Fibroblast of the conjunctiva (primary cell): ENCODE measurements around the gene ATIC.

Experiments used
- DNase-seq: peaks from one replicate; pipeline ENCODE4 v3.0.0-alpha.2; 2010; ENCODE audit warnings: low read depth

Gene ATIC

GRCh38 chr2:215376103-215376780 is 64.4 kb downstream of the ATIC start:
- DNase-seq: no peak

- DNase-seq: no peak
Measured at GRCh38 chr2:215377283-215377682, 65.4 kb downstream of the ATIC start.

- DNase-seq: no peak
Measured at GRCh38 chr2:215378045-215378444, 66.2 kb downstream of the ATIC start.

- DNase-seq: no peak
Measured at GRCh38 chr2:215379039-215379438, 67.2 kb downstream of the ATIC start.

GRCh38 chr2:215379948-215380347 is 68.1 kb downstream of the ATIC start:
- no peak for DNase-seq

GRCh38 chr2:215380699-215381098 is 68.8 kb downstream of the ATIC start:
- no peak for DNase-seq

GRCh38 chr2:215382011-215382410 is 70.2 kb downstream of the ATIC start:
- no peak for DNase-seq

- no peak for DNase-seq
Measured at GRCh38 chr2:215382480-215382879, 70.6 kb downstream of the ATIC start.

GRCh38 chr2:215383652-215384279 is 71.9 kb downstream of the ATIC start:
- no peak for DNase-seq

GRCh38 chr2:215384710-215385109 is 72.9 kb downstream of the ATIC start:
- no peak for DNase-seq

GRCh38 chr2:215386566-215386965 is 74.7 kb downstream of the ATIC start:
- DNase-seq: no peak

- no peak for DNase-seq
Measured at GRCh38 chr2:215388002-215388728, 76.3 kb downstream of the ATIC start.

- DNase-seq: no peak
Measured at GRCh38 chr2:215390550-215390913, 78.7 kb downstream of the ATIC start.

GRCh38 chr2:215391531-215391930 is 79.7 kb downstream of the ATIC start:
- no peak for DNase-seq

GRCh38 chr2:215392164-215392563 is 80.3 kb downstream of the ATIC start:
- DNase-seq: no peak

GRCh38 chr2:215392687-215393270 is 80.9 kb downstream of the ATIC start:
- DNase-seq: no peak

- no peak for DNase-seq
Measured at GRCh38 chr2:215394102-215394805, 82.4 kb downstream of the ATIC start.

- DNase-seq: no peak
Measured at GRCh38 chr2:215395687-215396460, 84.0 kb downstream of the ATIC start.

- DNase-seq: peak; percentile 28
Measured at GRCh38 chr2:215396595-215397313, 84.9 kb downstream of the ATIC start.

GRCh38 chr2:215397632-215398341 is 85.9 kb downstream of the ATIC start:
- DNase-seq: no peak
